ENCODE measurements around the gene ATXN7L1.

ATXN7L1 gene

GRCh38 chr7:105644937-105645336 is 231.5 kb downstream of the ATXN7L1 start:
- TF ChIP-seq CTCF (IDR thresholded peaks at IDR 0.05) = no peak
- H3K9me3 ChIP-seq = no peaks in the 10 kb centered on the region

GRCh38 chr7:105643851-105644250 is 232.5 kb downstream of the ATXN7L1 start:
- peaks cover 68% of the 10 kb centered on the region for H3K36me3 ChIP-seq

More at GRCh38 chr7:105644937-105645336, 231.5 kb downstream of the ATXN7L1 start:
- Histone ChIP-seq H3K4me3 (ENCODE audit: low read depth in 1 of 2, low read length in 1 of 2) (no peak overlapping the region), H3K27me3 (no peaks in the 10 kb centered on the region), H3K36me3 (peaks cover 65% of the 10 kb centered on the region), H3K4me1 (ENCODE audit: control insufficient read depth in 1 of 2, insufficient read depth in 1 of 2, low read depth in 1 of 2, low read length in 1 of 2) (peaks cover 5 to 14% of the 10 kb centered on the region in 2 experiments), H3K27ac (no peak overlapping the region)

GRCh38 chr7:105643384-105643783 is 233.0 kb downstream of the ATXN7L1 start:
- H3K4me3 ChIP-seq (ENCODE audit: low read depth in 1 of 2, low read length in 1 of 2) = no peak overlapping the region
- no peaks in the 10 kb centered on the region for H3K9me3 ChIP-seq
- H3K27ac ChIP-seq = no peak overlapping the region
- peaks cover 73% of the 10 kb centered on the region for H3K36me3 ChIP-seq
- H3K4me1 ChIP-seq (ENCODE audit: control insufficient read depth in 1 of 2, insufficient read depth in 1 of 2, low read depth in 1 of 2, low read length in 1 of 2) = peaks cover 3 to 9% of the 10 kb centered on the region in 2 experiments
- H3K27me3 ChIP-seq = no peaks in the 10 kb centered on the region
- TF ChIP-seq CTCF (IDR thresholded peaks at IDR 0.05) = no peak

More at GRCh38 chr7:105643851-105644250, 232.5 kb downstream of the ATXN7L1 start:
- Histone ChIP-seq H3K27me3 (no peaks in the 10 kb centered on the region), H3K4me1 (ENCODE audit: control insufficient read depth in 1 of 2, insufficient read depth in 1 of 2, low read depth in 1 of 2, low read length in 1 of 2) (peaks cover 5 to 13% of the 10 kb centered on the region in 2 experiments), H3K27ac (no peak overlapping the region), H3K9me3 (no peaks in the 10 kb centered on the region), H3K4me3 (ENCODE audit: low read depth in 1 of 2, low read length in 1 of 2) (no peak overlapping the region)
- no peak for TF ChIP-seq CTCF (IDR thresholded peaks at IDR 0.05)

- Histone ChIP-seq H3K4me3 (ENCODE audit: low read depth in 1 of 2, low read length in 1 of 2) (no peak overlapping the region), H3K27me3 (no peaks in the 10 kb centered on the region), H3K9me3 (no peaks in the 10 kb centered on the region), H3K27ac (no peak overlapping the region), H3K36me3 (peaks cover 78% of the 10 kb centered on the region), H3K4me1 (ENCODE audit: control insufficient read depth in 1 of 2, insufficient read depth in 1 of 2, low read depth in 1 of 2, low read length in 1 of 2) (peaks cover 3 to 6% of the 10 kb centered on the region in 2 experiments)
- no peak for TF ChIP-seq CTCF (IDR thresholded peaks at IDR 0.05)
These were observed 234.1 kb downstream of the ATXN7L1 start for GRCh38 chr7:105642264-105642663.

GRCh38 chr7:105640956-105641810 is 235.2 kb downstream of the ATXN7L1 start:
- H3K36me3 ChIP-seq = peaks cover 84% of the 10 kb centered on the region
- H3K27ac ChIP-seq = no peak overlapping the region
- no peak for TF ChIP-seq CTCF (IDR thresholded peaks at IDR 0.05)
- H3K9me3 ChIP-seq = no peaks in the 10 kb centered on the region
- H3K27me3 ChIP-seq = no peaks in the 10 kb centered on the region
- peaks cover 3 to 6% of the 10 kb centered on the region in 2 experiments for H3K4me1 ChIP-seq (ENCODE audit: control insufficient read depth in 1 of 2, insufficient read depth in 1 of 2, low read depth in 1 of 2, low read length in 1 of 2)
- no peak overlapping the region for H3K4me3 ChIP-seq (ENCODE audit: low read depth in 1 of 2, low read length in 1 of 2)
